GM18502 (cell line): ENCODE measurements around the gene RWDD4.

Experiments
- ATAC-seq: cut with Tn5 transposase; IDR thresholded peaks from one replicate; pipeline ENCODE4 v1.9.1; 2021; ENCODE audit warnings: mild to moderate bottlenecking; ENCODE audit not compliant: unreplicated experiment, poor library complexity

The RWDD4 gene

DNA sequence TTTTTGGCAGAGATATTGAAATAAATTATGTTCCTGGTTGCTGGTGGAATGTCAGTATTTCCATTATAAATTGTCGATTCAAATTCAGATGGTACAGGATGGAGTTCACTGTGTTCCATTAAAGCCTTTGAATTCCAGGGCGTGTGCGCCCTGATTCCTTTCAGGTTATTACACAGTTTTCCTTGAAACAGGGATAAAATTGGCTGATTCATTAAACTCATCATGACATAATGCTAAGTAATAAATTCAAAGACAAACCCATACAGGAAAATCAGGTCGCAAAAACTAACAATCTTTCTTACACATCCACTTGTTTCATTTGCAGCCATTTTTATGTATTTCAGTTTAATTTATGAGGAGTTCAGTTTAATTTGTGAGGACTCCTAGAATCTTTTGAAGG lies 51.1 kb downstream of the RWDD4 start:
- ATAC-seq: no peak

DNA sequence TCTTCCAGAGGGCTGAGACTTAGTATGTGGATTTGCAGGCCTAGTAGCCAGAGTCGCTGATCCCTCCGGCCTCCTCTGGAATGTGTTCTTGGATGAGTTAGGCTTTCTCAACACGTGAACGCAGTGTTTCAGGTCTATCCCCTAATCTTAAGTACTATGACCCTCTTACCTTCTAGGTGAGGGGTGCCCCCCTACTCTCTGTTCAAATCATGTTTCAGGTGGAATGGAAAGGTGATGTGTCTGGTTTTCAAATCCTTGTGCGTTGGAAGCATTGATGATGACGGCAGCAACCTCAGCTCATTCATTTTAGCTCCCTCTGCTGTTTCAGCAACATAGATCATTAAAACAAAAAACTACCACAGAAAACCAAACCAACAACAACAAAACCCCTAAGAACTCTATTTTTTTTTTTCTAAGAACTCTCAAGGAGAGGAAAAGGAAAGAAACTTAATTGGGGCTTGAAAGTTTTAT lies 56.4 kb downstream of the RWDD4 start:
- no peak for ATAC-seq

DNA sequence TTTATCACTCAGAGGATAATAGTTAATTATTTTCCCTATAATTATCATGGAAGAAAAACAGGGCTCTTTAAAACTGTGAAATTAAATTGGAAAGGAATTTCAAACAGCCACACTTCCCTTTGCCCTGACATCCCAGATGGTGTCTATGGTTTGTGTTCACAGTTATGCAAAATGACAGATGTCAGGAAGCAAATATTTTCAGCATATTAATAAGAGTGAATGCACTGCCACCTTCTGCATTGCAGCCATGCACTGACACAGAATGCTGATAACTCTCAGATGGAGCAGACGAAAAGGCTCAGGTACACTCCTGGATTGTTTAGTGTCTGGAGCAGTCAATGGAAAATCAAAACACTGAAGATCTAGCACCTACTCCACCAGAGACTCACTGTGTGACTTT lies 57.6 kb downstream of the RWDD4 start:
- ATAC-seq: no peak

DNA sequence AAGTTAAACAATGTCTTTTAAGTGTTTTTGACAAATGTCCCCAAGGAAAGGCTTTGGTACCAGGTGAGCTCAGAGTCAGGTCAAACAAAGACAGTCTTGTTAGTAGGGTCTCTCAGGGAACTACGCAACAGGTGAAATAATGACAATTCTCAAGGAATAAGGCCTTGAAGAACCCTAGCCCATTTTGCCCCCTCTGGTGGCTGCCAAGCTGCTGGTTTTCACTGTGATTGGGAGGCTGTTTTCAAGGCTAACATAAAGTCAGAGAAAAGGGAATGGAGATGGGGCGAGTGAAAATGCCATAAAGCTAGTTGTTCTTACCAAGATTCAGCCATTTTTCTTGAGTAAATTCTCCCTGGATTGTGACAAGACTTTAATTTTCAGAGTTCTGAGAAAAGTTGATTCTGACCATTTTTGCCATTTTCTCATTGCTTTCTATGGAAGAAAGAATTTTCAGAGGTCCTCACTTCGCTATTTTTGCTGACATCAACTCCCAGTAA lies 58.7 kb downstream of the RWDD4 start:
- ATAC-seq: no peak

DNA sequence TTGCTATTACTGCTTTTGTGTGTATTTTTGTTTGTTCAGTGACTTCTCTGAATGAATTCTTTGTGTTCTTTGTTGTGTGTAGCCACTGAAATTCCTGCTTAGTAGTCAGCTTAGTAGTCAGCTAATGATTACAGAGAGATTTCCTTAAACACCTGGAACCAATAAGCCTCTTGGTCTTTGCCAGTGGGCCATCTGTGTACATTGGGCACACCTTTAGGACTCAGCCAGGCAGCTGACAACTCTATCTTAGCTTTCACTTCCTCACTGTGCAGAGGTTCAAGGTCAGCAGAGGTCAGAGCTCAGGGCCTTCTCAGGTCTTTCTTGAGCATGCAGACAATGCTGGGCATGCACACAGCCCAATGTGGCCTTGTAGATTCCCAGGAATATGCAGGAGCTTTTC lies 59.3 kb downstream of the RWDD4 start:
- ATAC-seq: peak; percentile 68

DNA sequence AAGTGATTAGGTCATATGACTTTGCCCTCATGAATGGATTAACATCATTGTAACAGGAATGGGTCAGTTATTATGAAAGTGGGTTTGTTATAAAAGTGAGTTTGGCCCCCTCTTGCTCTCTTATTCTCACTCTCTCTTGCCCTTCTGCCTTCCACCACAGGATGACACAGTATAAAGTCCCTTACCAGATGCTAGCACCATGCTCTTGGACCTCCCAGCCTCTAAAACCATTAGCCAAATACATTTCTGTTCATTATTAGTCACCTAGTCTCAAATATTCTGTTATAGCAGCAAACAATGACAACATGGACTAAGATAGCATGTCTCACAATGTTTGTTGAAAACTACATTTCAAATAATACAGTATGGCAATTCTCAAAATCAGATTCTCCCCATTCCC lies 59.7 kb downstream of the RWDD4 start:
- ATAC-seq: peak; percentile 32

DNA sequence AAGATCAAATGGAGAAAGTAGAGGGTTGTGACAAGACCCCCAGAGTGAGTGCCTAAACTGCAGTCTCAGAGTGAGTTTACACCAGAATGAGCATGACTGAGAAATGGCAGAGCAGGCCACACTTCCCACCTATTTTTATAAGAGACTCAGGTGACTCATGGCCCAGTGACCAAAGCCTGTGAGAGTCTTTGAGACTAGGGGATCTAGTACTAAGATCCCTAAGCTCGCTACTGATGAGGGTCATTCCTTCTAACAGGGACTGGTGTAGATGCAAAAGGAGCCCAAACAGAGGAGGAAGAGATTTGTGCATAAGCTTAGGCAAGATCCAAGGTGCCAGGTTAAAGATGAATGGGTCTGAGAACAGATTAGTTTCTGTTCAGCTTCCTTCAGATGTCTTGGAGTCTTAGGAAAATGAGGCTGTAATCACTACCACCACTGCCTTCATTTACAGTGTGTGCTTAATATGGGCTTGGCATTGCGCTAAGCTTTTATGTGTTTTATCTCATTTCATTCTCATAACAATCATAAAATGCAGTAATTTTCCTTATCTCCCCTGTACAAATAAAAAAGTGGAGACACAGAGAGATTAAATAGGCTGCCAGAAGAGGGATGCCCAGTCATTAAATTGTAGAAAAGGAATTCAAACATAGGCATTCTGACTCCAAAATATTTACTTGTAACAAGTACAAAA lies 62.8 kb downstream of the RWDD4 start:
- ATAC-seq: no peak

DNA sequence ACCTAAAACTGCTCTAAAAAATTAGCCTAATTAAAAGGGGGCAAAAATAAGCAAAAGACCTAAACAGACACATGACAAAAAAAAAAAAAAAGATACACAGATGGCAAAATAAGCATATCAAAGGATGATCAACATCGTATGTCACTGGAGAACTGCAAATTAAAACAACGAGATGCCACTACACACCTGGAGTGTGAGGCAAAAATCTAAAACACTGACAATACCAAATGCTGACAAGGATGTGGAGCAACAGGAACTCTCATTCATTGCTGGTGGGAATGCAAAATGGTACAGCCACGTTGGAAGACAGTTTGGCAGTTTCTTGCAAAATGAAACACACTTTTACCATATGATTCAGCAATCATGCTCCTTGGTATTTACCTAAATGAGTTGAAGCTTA lies 64.2 kb downstream of the RWDD4 start:
- ATAC-seq: no peak

DNA sequence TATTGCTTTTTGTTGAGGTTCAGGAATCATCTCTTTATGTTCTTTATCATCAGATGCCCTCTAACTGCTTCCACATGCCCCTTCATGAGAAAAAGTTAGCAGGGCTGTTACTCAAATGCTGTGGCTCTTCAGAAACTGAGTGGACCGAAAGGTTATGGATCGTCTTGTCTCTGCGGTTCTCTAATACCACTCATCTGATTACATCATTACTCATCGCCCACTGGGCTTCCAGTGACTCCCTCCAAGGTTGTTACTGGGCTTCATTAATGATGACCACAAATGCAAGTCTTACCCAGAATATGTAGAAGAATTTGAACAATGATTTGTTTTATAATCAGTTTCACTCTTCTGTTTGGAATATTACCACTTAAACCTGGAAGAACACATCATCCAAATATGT lies 67.7 kb downstream of the RWDD4 start:
- no peak for ATAC-seq
